GM18873 (cell line): Measurements from ENCODE around the gene TOR2A.

ENCODE experiments used
- ATAC-seq: cut with Tn5 transposase; IDR thresholded peaks from one replicate; pipeline ENCODE4 v1.9.1; 2021; ENCODE audit warnings: mild to moderate bottlenecking, moderate library complexity, moderate number of reproducible peaks; ENCODE audit not compliant: unreplicated experiment, low FRiP score

Gene TOR2A

GRCh38 chr9:127722055-127722745 lies 12.9 kb downstream of the TOR2A start:
- ATAC-seq = no peak

DNA sequence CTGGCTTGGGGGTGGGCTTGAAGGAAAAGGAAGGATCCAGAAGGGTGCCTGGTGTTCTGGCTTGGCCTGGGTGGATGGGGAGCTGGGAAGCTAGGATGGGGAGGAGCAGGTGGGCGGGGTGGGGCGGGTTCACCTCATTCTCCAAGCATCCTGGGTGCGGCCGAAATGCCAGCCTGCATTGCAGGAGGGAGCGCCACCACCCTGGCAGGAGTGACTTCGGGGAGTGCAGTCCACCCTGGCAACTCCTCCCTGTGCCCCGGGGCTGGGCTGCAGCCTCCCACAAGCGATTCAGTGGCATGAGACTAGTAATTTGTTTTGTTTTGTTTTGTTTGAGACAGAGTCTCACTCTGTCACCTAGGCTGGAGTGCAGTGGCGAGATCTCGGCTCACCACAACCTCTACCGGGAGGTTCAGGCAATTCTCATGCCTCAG lies 13.7 kb downstream of the TOR2A start:
- no peak for ATAC-seq

DNA sequence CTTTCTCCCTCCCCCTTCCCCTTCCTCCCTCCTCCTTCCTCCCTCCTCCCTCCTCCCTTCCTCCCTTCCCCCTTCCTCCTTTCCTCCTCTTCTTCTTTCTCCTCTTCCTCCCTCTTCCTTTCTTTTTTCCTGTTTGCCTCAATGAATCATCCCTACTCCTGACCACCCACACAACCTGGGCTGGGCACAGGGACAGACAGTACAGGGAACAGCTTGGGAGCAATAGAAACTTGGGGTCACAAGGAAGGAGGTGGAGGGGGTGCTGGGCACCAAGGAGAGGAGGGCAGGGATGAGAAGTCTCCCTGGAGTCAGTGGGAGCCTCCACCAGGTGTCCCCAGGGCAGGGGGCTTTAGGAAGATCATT lies 14.2 kb downstream of the TOR2A start:
- no peak for ATAC-seq

DNA sequence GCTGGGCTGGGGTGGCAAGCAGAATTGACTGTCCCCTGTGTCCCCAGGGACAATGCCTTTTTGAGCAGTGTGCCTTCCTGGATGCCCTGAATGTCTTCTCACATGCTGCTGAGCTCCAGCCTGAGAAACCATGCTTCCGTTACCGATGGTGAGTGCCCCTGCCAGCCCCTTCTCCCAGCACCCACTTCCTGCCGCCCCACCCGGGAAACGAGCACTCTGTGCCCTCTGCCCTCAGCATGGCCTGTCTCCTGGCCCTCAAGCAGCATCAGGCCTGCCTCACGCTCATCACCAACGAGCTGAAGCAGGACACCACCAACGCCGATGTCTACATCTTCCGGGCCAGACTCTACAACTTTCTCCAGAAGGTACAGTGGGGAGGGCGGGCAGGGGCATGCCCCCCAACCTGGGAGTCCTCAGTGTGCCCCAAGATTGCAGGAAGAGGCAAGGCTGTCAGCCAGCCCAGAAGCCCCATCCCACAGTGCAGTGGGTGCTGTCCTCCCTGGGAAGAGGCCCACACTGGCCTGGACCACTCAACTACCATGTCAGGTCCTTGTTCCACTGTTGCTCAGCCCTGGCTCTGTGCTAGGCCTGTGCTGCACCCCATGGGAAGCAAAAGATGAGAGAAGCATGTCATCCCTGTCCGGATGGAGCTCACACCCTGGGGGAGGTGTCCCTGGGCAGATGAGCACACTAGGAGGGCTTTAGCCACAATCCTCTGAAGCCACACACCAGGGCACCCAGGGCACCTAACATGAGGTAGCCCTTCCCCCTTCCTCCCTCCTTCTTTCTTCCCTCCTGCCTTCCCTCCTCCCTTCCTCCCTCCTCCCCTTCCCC lies 14.8 kb downstream of the TOR2A start:
- no peak for ATAC-seq

GRCh38 chr9:127717766-127718165 lies 17.3 kb downstream of the TOR2A start:
- no peak for ATAC-seq

DNA sequence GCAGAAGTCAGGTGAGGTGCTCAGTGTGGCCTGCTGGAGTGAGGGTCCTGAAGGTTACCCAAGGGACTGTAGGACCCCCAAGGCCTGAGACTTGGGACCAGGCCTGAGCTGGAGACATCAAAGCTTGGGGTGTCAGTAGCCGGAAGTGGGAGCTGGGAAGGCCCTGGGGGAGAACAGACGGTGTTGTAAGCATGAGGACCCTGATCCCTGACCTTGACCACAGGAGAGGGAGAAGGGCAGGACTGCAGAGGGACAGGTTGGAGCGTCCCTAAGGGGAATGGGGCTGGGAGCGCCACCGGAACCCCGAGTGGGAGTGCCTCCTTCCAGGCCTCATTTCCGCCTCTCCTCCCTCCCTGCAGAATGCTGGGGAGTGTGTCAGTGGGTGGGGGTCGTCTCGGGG lies 18.7 kb downstream of the TOR2A start:
- ATAC-seq = no peak

GRCh38 chr9:127715470-127716337 lies 19.4 kb downstream of the TOR2A start, which contains the start of the genes PTRH1 and TTC16:
Gene PTRH1 (minus strand): TSS chr9:127715663. CDS start chr9:127715639, 24 bp downstream.
Gene TTC16 (plus strand): TSS chr9:127716079. CDS start chr9:127716146, 67 bp downstream.
- peak; percentile 74 for ATAC-seq

DNA sequence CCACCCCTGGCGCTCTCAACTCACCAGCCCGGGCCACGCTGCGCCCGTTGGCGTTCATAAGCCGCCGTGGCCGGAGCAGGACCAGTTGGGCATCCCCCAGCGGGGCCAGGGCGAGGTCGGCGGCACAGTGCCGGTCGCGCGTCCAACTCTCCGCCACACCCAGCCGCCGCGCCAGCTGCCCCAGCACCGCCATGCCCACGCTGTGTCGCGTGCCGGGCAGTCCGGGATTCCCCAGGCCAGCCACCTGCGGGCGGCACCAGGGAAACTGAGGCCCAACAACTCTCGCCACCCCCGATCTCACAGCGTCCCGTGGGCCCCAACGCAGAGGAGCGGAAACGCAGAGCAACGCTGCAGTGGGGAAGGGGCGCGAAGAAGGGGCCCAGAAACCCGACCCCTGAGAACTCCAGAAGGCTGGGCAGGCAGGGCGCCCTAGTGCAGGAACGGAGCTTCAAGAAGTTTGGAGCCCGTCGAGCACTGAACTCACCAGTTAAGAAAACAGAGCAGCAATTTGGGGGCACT lies 20.1 kb downstream of the TOR2A start:
- ATAC-seq = no peak

DNA sequence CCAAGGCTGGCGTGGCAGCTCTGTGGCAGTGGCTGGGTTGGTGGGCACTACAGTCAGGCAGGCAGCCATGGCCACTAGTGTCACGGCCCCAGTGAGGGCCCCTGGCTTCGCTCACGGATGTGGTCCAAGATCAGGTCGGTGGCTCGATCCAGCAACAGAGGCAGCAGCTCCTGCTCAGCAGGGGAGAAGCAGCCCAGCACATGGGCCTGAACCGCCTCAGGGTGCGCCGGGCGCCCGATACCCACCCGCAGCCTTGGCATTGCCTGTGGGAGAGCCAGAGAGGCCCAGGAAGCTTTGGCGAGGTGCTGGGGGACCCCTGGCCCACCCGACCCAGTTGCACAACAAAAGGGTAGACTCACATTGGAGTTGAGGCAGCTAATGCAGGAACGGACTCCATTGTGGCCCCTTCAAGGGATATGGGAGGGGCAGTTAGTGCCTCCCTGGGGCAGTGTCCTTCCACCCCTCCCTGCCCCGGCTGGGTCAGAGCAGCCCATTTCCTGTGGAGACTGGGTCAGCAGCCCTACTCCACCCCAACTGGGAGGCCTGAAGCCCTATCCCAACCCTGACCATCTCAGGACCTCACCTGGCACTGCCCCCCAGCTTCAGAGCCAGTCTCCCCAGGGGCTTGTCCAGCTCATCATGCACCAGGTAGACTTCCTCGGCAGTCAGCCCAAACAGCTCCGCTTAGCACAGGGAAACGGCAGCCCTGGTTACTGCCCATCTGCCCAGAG lies 20.9 kb downstream of the TOR2A start:
- no peak for ATAC-seq

- ATAC-seq = no peak
Measured at GRCh38 chr9:127712867-127713266, 22.2 kb downstream of the TOR2A start.

GRCh38 chr9:127712371-127712770 lies 22.7 kb downstream of the TOR2A start:
- ATAC-seq = no peak

DNA sequence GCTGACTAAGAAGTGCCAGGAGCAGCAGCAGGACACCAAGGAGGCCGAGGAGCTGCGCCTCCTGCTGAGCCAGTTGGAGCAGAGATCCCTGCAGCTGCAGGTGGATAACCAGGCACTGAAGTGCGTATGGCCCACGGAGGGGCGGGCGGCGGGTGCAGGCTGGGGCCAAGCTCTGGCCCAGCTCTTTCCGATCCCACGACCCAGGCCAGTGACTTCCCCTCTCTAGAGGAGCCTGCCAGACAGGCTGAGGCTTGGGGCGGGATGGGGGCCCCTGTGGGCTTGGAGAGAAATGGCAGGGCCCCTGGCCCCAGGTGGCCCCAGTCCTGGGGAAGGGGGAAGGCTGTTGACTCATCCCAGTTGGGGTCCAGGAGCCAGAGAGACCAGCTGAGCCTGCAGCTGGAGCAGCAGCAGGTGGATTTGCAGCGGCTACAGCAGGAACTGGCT lies 23.2 kb downstream of the TOR2A start:
- no peak for ATAC-seq

GRCh38 chr9:127711226-127711701 lies 23.8 kb downstream of the TOR2A start:
- ATAC-seq = no peak

DNA sequence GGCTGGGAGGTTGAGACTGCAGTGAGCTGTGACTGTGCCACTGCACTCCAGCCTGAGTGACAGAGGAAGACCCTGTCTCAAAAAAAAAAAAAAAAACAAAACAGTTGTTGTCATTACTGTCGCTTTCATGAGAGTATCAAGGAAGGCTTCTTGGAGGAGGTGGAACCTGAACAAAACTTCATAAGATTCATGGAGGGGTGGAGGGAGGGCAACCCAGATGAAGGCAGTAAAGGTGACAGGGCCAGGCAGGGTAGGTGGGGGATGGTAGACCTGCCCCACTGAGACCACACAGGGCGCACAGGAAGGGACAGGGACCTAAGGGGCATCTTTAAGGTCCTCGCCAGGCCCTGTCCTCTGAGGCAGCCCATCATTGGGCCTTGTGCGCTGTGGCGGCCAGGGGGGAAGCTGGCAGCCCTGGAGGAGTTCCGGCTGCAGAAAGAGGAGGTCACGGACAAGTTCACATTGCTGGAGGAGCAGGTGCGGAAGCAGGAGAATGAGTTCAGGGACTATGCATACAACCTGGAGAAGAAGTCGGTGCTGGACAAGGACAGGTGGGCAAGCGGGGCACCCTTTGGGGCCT lies 24.8 kb downstream of the TOR2A start:
- no peak for ATAC-seq

GRCh38 chr9:127708952-127709587 lies 26.0 kb downstream of the TOR2A start:
- no peak for ATAC-seq

DNA sequence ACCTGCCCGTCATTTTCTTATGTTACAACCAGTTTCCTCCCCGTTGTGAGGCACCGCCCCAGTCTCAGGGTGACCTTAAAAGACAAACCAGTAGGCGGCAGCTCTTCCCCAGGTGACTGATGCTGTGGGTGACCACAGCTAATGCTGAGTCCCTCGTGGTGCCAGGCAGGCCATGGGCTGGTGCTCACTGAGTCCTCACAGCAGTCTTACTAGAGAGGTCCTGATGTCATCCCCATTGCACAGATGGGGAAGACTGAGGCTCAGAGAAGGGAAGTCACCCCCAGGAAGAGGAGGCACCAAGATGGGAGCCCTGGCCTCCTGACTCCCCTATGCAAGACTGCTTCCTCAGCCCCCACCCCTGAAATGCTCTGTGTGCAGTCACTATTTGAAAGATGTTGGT lies 27.3 kb downstream of the TOR2A start:
- ATAC-seq = no peak

DNA sequence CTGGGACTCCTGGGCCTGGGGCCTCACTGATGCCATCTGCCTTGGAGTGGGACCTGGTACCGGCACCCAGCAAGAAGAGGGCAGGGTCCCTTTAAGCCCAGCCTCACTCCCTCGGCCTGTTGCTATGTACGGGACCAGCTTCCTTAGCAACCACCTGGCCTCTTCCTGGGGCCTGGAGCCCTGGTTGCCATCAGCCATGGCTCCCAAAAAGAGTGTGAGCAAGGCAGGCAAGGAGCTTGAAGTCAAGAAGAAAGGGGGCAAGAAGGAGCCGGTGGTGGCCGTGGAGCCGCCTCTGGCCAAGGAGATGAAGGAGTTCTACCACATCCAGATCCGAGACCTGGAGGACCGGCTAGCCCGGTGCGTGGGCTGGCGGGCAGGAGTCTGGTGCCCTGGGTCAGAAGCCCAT lies 28.3 kb downstream of the TOR2A start, which contains the start of gene CFAP157:
TSS of gene CFAP157 (plus strand) at position 153 of the 406 bp plus-strand sequence. CDS start at position 197, 44 bp downstream.
- ATAC-seq = no peak

GRCh38 chr9:127705577-127706379 lies 29.3 kb downstream of the TOR2A start:
- ATAC-seq = no peak
